ENCODE data around the gene IQGAP1.

IQGAP1 gene

DNA sequence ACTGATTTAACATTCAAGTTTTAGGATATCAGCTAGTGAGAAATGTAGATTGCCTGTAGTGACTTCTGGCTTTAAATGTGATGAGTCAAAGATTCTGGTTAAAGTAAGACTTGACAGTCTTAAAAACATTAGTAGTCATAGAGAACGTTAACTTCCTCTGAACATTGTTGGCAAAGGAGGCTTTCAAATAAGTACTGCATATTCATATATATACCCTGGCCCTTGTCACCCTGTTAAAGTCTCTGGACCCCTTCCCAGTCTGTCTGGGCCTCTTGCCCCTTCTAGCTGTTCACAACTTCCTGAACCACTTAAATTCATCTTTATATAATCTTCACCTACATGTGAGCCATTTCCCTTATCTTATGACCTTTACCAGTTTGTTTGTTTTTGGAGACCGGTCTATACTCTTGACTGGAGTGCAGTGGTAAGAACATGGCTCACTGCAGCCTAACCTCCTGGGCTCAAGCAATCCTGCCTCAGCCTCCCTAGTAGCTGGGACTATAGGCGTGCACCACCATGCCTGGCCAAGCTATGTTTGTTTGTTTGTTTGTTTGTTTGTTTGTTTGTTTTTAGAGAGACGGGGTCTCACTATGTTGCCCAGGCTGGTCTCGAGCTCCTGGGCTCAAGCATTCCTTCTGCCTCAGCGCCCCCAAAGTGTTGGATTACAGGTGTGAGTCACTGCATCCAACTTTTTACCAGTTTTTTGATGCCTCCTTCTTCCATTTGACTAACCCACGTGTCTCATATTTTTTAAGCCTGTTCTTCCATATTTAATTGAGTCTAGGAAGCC, 77.3 kb downstream of the IQGAP1 start:
- TF ChIP-seq CTCF (IDR thresholded peaks at IDR 0.05; ENCODE audit: insufficient read depth, low read depth, low read length, missing control alignments): no peak
- no peak for DNase-seq (ENCODE audit: low read depth)
- no peak overlapping the region for H3K4me3 ChIP-seq (ENCODE audit: low read depth, low read length)

DNA sequence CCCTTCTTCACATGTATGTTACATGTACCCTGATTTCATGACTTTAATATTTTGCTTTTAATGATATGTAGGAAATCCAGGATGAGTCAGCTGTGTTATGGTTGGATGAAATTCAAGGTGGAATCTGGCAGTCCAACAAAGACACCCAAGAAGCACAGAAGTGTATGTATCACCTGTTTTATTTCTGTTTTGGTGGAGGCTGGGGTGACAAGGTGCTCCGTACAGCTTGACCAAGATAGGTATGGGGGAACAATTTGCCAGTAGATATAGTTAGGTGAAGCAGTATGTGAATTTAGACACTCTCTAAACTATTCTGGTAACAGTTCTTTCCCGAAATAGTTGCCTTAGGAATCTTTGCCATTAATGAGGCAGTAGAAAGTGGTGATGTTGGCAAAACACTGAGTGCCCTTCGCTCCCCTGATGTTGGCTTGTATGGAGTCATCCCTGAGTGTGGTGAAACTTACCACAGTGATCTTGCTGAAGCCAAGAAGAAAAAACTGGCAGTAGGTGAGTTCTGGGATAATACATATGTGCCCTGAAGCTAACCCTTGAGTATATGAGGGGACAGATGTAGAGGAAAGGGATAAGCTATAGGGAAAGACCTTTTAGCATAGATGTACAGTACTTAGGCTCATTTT, 78.0 kb downstream of the IQGAP1 start:
- no peak for DNase-seq (ENCODE audit: low read depth)
- H3K4me3 ChIP-seq (ENCODE audit: low read depth, low read length): no peak overlapping the region
- TF ChIP-seq CTCF (IDR thresholded peaks at IDR 0.05; ENCODE audit: insufficient read depth, low read depth, low read length, missing control alignments): no peak

DNA sequence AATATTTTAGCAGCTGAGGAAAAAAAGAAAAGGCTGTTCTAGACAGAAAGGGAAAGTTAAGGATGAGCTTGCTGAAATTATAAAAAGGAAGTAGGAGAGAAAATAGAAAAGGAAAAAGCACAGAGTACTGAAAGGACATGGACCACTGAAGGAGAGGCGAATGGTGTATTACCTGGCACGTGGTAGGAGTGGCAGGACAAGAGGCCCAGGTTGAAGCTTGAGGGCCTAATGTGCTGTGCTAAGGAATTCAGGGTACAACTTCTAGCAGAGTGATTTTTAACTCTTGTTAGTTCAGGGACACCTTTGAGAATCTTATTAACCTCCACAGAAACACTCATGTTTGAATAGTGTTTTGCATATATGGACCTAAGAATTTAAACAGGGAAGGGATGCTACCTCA, 81.7 kb downstream of the IQGAP1 start:
- no peak for TF ChIP-seq CTCF (IDR thresholded peaks at IDR 0.05; ENCODE audit: insufficient read depth, low read depth, low read length, missing control alignments)
- DNase-seq (ENCODE audit: low read depth): no peak
- H3K4me3 ChIP-seq (ENCODE audit: low read depth, low read length): no peak overlapping the region

GRCh38 chr15:90470453-90470852, 82.4 kb downstream of the IQGAP1 start:
- TF ChIP-seq CTCF (IDR thresholded peaks at IDR 0.05; ENCODE audit: insufficient read depth, low read depth, low read length, missing control alignments): no peak
- H3K4me3 ChIP-seq (ENCODE audit: low read depth, low read length): no peak overlapping the region
- no peak for DNase-seq (ENCODE audit: low read depth)

GRCh38 chr15:90471126-90471525, 83.1 kb downstream of the IQGAP1 start:
- H3K4me3 ChIP-seq (ENCODE audit: low read depth, low read length): no peak overlapping the region
- no peak for DNase-seq (ENCODE audit: low read depth)
- TF ChIP-seq CTCF (IDR thresholded peaks at IDR 0.05; ENCODE audit: insufficient read depth, low read depth, low read length, missing control alignments): no peak

DNA sequence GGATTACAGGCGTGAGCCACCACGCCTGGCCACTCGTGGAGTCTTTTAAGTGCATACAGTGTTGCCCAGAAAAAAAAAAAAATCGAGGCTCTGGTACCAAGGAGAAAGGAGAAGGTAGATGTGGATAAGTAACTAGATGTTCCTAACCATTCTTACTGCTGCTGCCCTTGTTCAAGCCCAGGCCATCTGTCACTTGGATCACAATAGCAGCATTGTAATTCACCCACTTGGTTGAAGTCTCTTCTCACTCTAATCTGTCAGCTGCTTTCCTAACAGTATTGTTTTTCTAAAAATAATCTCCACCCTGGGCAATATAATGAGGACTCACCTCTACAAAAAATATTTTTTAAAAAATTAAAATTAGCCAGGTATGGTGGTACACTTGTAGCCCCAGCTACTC, 83.7 kb downstream of the IQGAP1 start:
- DNase-seq (ENCODE audit: low read depth): no peak
- H3K4me3 ChIP-seq (ENCODE audit: low read depth, low read length): no peak overlapping the region
- no peak for TF ChIP-seq CTCF (IDR thresholded peaks at IDR 0.05; ENCODE audit: insufficient read depth, low read depth, low read length, missing control alignments)

Data from GM12865 (cell line).